ENCODE measurements around the gene ASXL1. TPM values are rescaled to one million over a fixed set of nuclear protein-coding genes. Genes with fewer than 3 reads are reported as not detected.
A peak's percentile ranks its signal among the peaks of the same experiment; 100 is the strongest.

The ASXL1 gene
- total and polyA plus RNA-seq, 9 donors: 31.6 to 85.1 (median 67.9) TPM

DNA sequence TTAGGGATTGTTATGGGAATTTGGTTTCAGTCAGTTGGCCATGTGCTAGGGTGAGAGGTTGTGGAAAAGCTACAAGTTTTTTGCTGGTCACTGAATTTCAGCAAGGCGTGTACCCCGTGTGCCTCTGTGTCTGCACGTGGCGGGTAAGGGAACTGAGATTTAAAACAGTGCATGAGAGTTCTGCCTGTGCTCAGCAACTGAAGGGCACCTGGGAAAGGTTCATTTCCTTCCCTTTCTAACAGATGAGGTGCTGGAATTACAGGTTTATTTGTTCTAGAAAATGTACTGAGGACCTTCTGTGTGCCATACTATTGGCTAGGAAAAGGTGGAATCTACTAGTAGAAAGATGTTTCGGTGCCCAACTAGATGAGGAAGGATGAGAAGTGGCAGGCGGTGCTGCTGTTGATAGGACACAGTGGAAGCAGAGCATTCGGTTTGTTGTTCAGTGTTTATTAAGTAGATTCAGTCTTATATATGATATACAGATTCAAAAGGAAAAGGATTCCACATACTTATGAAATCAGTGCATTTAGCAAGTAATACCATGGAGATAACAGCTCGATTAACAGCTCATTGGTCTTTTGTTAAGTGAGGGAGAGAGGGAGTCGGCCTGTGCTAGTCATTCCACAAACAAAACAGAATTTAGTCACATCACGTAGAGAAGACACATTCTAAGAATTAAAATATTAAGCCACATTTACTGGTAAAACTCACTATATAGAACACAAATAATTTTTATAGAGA is 84.7 kb downstream of the ASXL1 start:
- Histone ChIP-seq H3K4me1 (ENCODE audit: insufficient read depth) (no peaks in the 10 kb centered on the region), H3K27ac (no peak overlapping the region), H3K4me3 (no peak overlapping the region), H3K36me3 (no peaks in the 10 kb centered on the region), H3K27me3 (no peaks in the 10 kb centered on the region), H3K9me3 (no peaks in the 10 kb centered on the region)
- DNase-seq: no peak
- TF ChIP-seq EP300 (IDR thresholded peaks at IDR 0.05): no peak
- TF ChIP-seq CTCF (IDR thresholded peaks at IDR 0.05): no peak
- TF ChIP-seq POLR2A (IDR thresholded peaks at IDR 0.05): no peak
- 74 to 78% (median 74%) methylated on average over 10 of the region's 10 CpGs for WGBS, 3 donors
- intact Hi-C loops (cut with DNase I): no loop called here

GRCh38 chr20:32443386-32443974 is 85.3 kb downstream of the ASXL1 start:
- Histone ChIP-seq H3K36me3 (no peaks in the 10 kb centered on the region), H3K9me3 (no peaks in the 10 kb centered on the region)

GRCh38 chr20:32444474-32445220 is 86.5 kb downstream of the ASXL1 start:
- no peak overlapping the region for H3K4me3 ChIP-seq
- H3K36me3 ChIP-seq: no peaks in the 10 kb centered on the region
- no peak overlapping the region for H3K27ac ChIP-seq
- TF ChIP-seq EP300 (IDR thresholded peaks at IDR 0.05) (no peak), CTCF (IDR thresholded peaks at IDR 0.05) (no peak), POLR2A (IDR thresholded peaks at IDR 0.05) (no peak)
- no peaks in the 10 kb centered on the region for H3K9me3 ChIP-seq
- DNase-seq: no peak
- peaks cover 10% of the 10 kb centered on the region for H3K4me1 ChIP-seq (ENCODE audit: insufficient read depth)
- 74 to 77% (median 76%) methylated on average over 7 of the region's 7 CpGs for WGBS, 3 donors
- no peaks in the 10 kb centered on the region for H3K27me3 ChIP-seq
- intact Hi-C loops (cut with DNase I): no loop called here

More at GRCh38 chr20:32443386-32443974, 85.3 kb downstream of the ASXL1 start:
- TF ChIP-seq EP300 (IDR thresholded peaks at IDR 0.05): no peak
- no peak for TF ChIP-seq POLR2A (IDR thresholded peaks at IDR 0.05)
- TF ChIP-seq CTCF (IDR thresholded peaks at IDR 0.05): no peak
- 87 to 90% (median 89%) methylated on average over 3 of the region's 3 CpGs for WGBS, 3 donors
- intact Hi-C loops (cut with DNase I): no loop called here
- H3K4me3 ChIP-seq: no peak overlapping the region
- H3K27me3 ChIP-seq: no peaks in the 10 kb centered on the region
- H3K27ac ChIP-seq: no peak overlapping the region
- H3K4me1 ChIP-seq (ENCODE audit: insufficient read depth): peaks cover 6% of the 10 kb centered on the region
- DNase-seq: peak in 1 of 5 donors; percentile 4

- WGBS, 3 donors: 55 to 63% (median 56%) methylated on average over 12 of the region's 12 CpGs
These were observed 87.6 kb downstream of the ASXL1 start for GRCh38 chr20:32445539-32446273.

More at GRCh38 chr20:32445539-32446273, 87.6 kb downstream of the ASXL1 start:
- Histone ChIP-seq H3K27me3 (no peaks in the 10 kb centered on the region), H3K9me3 (no peaks in the 10 kb centered on the region), H3K27ac (no peak overlapping the region), H3K4me3 (no peak overlapping the region), H3K36me3 (no peaks in the 10 kb centered on the region), H3K4me1 (ENCODE audit: insufficient read depth) (peaks cover 19% of the 10 kb centered on the region)
- intact Hi-C loops (cut with DNase I): no loop called here
- DNase-seq: no peak
- TF ChIP-seq CTCF (IDR thresholded peaks at IDR 0.05) (no peak), POLR2A (IDR thresholded peaks at IDR 0.05) (no peak), EP300 (IDR thresholded peaks at IDR 0.05) (no peak)

Measured in ovary (tissue), 9 donors.